Measurements from ENCODE around the gene TBCD.

The TBCD gene

DNA sequence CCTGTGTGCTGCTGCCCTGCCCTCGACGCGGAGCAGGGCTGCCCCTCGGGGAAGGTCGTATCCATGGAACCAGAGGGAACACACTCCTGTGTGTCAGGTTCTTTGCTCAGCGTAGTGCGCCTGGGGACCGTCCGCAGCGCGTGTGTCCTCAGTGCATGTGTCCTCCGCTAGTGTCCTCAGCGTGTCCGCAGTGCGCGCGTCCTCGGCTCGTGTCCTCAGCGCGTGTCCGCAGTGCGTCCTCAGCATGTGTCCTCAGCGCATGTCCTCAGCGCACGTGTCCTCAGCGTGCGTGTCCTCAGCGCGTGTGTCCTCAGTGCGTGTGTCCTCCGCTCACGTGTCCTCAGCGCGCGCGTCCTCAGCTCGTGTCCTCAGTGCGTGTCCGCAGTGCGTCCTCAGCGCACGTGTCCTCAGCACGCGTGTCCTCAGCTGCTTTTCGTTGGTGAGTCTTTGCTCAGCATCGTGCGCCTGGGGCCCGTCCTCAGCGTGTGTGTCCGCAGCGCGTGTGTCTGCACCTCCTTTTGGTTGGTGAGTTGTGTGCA is 147.2 kb downstream of the TBCD start:
- in situ Hi-C loops (cut with HindIII; ENCODE audit: low sequenced_read_pairs) = no loop called here

DNA sequence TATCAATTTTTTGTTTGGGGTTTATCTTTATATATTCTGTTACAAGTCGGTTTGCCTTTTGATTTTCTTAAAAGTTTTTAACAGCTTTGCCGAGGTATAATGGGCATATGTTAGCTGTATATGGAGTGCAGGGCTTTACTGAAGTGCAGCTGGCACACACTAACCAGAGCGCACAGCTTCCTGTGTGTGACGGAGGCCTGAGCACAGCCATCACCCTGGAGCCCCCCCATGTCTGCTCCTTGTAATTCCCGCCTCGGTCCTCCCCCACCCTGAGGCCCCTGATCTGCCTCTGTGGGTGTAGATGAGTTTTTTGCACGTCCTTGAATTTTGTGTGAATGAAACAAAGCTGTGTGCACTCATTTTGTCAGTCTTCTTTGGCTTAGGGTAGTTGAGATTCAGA is 148.1 kb downstream of the TBCD start:
- in situ Hi-C loops (cut with HindIII; ENCODE audit: low sequenced_read_pairs) = no loop called here

GRCh38 chr17:82900741-82901140 is 148.9 kb downstream of the TBCD start:
- in situ Hi-C loops (cut with HindIII; ENCODE audit: low sequenced_read_pairs) = no loop called here

GRCh38 chr17:82901356-82901755 is 149.5 kb downstream of the TBCD start:
- in situ Hi-C loops (cut with HindIII; ENCODE audit: low sequenced_read_pairs) = no loop called here

DNA sequence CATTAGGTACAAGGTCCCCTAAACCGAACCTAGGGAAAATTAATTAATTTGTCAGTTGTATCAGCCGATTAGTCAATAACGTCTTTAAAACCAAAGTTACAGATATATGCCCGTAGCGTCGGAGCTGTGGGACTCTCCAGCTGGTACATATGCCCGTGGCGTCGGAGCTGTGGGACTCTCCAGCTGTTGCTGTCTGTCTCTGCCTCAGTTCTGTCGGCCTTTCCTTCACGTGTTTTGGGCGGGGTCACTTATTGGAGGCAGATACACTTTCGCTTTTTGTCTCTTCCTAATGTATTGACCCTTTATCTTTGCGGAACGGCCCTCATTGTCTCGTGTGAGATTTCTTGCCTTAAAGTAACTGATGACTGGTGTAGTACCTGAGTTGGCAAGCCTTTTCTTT is 150.0 kb downstream of the TBCD start:
- in situ Hi-C loops (cut with HindIII; ENCODE audit: low sequenced_read_pairs) = no loop called here

DNA sequence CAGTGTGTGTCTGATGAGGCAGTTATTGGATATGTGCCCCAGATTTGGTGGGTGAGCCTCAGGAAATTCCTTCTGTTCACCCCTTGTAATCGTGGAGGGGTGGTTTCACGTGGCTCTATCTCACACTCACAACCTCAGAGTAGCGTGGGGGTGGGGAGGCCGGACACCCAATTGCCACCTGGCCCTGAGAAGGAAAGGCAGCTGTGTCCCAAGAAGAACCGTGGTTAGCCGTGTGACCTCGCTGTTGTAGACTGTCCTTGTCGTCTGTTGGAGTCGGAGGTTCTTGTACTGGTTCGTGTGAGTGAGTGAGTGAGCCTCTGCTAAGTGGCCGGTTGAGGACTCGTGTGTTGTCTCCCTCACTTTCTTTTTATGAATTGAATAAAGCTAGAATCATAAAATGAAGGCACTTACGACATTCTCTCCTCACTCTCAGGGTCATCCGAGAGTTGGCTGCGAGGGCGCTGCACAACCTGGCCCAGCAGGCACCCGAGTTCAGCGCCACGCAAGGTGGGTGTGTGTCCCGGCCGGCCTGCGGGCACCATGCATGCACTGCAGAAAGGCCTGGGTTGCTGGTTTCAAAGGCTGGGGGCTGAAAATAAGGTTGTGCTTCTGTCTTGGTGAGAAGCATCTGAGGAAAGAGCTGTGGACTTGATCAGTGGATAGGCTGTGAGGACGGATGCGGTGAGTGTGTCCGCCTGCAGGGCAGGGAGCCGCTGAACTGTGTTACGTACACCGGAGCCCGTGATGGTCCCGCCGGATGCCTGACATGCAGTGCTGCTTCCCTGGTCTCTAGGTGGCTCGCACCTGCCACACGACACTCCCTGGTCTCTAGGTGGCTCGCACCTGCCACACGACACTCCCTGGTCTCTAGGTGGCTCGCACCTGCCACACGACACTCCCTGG is 151.4 kb downstream of the TBCD start:
- in situ Hi-C loops (cut with HindIII; ENCODE audit: low sequenced_read_pairs) = no loop called here

DNA sequence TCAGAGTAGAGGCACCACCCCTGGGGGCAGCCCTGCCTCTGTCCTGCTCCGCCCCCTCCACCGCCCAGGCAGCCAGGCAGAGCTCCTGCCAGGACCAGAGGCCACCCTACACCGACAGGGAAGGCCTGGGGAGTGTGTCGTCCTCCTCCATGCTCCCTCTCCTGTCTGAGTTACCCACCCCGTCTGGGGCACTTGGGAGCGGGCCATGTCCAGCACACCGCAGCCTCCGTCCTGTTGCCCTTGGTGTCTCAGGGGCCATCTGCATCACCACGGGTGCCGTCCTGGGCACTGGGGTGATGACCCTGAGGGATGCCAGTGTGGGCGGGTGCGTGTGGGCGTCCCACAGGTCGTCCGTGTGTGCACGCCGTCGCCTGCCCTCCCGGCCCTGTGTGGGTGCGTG is 153.3 kb downstream of the TBCD start:
- in situ Hi-C loops (cut with HindIII; ENCODE audit: low sequenced_read_pairs) = no loop called here

DNA sequence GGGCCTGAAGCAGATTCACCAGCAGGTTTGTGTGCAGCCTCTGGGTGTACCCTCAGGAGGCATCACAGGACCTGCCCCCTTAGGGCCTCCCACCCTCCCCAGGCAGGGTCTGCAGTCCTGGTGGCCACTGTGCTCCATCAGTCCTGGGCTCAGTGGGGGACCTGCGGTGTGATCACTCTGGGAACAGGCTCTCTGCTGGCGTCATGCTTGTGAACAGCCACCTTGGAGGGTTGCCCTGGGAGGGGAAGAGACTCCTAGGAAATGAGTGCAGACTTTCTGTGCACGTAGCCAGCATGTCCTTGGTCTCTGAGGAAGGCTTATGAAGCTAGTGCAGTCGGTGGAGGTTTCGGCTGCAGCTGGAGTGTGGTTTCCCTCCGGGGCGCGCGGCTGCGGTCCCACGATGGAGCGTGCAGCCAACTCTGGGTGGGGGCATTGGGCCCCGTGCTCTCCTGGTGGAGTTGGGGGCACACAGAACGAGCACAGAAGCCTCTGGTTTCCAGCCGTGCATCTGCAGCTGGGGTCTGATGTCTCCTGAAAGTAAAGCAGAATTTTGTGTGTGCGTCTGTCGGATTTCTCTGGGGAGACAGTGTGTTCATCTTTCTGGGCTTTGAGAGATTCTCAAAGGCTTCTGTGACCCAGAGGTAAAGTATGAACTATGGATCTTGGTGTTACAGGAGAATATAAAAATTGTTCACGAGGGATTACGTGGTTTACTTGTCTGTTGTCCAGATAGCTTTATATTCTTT is 156.1 kb downstream of the TBCD start:
- in situ Hi-C loops (cut with HindIII; ENCODE audit: low sequenced_read_pairs) = no loop called here

DNA sequence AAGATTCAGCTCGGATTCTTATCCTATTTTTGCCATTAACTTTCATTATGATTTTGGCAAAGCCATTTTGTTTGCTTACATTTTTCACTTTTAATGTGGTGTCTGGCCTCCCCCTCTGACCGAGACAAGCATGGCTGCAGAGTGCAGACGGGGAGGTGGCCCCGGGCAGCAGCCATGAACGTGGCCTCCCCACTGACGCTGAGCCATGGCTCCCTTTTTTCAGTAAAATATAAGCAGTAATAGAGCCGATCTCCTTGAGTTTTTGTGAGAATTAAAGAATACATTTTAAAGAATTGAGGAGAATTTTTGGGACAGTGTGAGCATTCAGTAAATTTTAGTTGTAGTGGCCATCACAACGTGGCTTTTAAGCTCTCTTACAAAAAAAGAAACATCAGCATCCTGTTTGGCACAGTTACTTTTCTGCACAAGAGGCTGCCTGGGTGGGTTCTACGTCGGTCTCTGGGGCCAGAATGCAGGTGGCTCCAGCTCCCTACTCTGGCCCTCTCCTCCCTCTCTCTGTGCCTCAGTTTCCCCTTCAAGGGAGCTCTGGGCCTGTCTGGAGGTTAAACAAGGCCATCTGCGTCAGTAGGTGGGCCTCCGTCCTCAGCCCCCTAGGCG is 156.8 kb downstream of the TBCD start:
- in situ Hi-C loops (cut with HindIII; ENCODE audit: low sequenced_read_pairs) = no loop called here

GRCh38 chr17:82909322-82909904 is 157.5 kb downstream of the TBCD start:
- in situ Hi-C loops (cut with HindIII; ENCODE audit: low sequenced_read_pairs) = no loop called here

DNA sequence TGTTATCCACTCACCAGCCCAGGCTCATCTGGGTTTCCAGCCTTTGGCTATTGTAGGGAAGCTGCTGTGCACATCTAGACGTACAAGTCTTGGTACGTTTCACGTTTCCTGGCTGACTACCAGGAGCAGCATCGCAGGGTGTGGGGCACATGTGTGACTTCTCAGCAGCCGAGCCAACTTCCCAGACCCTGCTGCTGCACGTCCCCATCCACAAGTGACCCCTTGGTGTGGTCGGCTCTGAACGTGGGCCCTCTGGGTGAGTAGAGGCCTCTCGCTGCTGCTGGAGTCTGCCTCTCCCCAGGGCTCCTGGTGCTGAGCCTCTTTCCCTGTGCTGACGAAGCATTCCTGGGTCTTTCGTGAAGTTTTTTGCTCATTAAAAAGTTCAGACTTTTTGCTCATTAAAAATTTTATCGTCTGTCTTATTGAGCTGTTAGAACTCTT is 158.2 kb downstream of the TBCD start:
- in situ Hi-C loops (cut with HindIII; ENCODE audit: low sequenced_read_pairs) = no loop called here

GRCh38 chr17:82910770-82911169 is 158.9 kb downstream of the TBCD start:
- in situ Hi-C loops (cut with HindIII; ENCODE audit: low sequenced_read_pairs) = no loop called here

DNA sequence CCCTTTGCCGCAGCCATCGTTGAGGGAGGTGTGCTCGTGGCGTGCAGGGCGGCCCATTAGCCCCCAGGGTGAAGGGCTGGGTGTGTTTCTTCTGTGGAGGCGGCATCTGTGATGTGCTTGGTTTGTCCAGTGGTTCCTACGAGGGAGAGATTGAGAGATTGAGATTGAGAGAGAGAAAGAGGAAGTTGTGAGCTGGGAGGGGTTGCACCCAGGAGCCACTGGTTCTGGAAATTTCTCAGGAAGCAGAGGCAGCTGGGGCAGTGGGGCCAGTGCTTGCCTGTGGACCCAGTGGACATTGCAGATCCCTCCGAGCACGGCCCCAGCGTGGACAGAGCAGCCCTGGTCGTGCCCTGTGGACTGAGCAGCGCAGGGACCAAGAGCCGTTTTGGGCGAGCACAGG is 160.0 kb downstream of the TBCD start:
- in situ Hi-C loops (cut with HindIII; ENCODE audit: low sequenced_read_pairs) = no loop called here

GRCh38 chr17:82912484-82913089 is 160.7 kb downstream of the TBCD start:
- in situ Hi-C loops (cut with HindIII; ENCODE audit: low sequenced_read_pairs) = no loop called here

DNA sequence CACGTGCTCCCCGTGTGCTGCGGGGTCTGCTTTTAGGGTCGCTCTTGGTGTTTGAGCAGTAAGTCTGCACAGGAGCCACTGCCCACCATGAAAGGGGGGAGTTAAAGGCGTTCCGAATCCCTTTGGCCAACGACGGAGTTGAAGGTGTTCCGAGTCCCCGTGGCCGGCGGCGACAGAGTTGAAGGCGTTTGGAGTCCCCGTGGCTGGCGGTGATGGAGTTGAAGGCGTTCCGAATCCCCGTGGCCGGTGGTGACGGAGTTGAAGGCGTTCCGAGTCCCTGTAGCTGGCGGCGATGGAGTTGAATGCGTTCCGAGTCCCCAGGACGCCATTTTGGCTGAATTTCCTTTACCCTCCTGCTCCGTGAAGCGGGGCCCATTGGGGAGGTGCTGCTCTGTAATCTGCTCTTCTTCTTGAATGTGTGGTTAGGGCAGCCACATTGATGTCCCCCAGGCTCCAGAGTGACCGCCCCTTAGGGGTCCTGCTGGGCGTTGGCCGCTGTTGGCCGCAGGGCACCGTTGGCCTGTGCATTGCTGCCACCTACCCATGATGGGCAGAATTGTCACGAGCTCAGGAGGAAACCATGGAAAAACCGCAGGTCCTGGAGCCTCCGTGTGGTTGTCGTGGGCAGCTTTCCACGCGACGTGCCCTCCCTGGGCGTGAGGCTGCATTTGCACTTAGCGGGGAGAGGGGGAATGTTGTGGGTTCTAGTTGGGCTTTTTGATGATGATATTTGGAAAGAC is 161.6 kb downstream of the TBCD start:
- in situ Hi-C loops (cut with HindIII; ENCODE audit: low sequenced_read_pairs) = no loop called here

- in situ Hi-C loops (cut with HindIII; ENCODE audit: low sequenced_read_pairs) = no loop called here
These were observed 162.5 kb downstream of the TBCD start for GRCh38 chr17:82914375-82914774.

DNA sequence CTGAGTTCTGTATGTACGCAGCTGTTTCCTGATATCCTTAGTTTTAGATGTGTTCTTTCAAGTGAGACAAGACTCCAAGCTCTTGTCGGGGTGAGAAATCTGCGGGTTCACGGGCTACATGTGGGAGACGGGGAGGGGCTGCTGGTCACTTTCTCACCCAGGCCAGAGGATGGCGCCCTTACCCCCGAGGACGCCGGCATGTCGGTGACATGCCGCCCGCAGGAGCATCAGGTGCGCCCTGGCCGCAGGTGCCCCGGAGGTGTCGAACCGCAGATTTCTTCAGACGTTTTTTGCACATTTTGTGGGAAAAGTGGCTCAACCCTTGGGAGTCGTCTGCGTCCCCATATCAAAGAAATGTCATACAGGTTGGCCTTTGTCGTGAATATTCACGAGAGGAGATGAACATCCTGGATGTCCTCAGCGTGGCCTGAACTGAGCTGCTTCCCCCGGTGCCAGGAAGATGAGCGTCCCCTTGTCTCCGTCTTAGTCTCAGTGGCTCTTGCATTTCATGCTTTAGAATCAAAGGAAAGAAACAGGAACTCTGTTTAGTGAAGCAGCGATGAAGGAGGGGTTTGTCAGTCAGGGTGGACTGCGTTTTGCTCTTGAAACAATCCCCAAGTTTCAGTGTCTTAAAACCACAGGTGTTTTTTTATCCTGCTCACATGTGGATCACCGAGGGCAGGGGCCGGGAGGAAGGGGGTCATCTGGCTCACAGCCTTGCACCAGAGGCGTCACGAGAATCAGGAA is 163.3 kb downstream of the TBCD start:
- in situ Hi-C loops (cut with HindIII; ENCODE audit: low sequenced_read_pairs) = no loop called here

GRCh38 chr17:82915757-82916027 is 163.8 kb downstream of the TBCD start:
- in situ Hi-C loops (cut with HindIII; ENCODE audit: low sequenced_read_pairs) = no loop called here

DNA sequence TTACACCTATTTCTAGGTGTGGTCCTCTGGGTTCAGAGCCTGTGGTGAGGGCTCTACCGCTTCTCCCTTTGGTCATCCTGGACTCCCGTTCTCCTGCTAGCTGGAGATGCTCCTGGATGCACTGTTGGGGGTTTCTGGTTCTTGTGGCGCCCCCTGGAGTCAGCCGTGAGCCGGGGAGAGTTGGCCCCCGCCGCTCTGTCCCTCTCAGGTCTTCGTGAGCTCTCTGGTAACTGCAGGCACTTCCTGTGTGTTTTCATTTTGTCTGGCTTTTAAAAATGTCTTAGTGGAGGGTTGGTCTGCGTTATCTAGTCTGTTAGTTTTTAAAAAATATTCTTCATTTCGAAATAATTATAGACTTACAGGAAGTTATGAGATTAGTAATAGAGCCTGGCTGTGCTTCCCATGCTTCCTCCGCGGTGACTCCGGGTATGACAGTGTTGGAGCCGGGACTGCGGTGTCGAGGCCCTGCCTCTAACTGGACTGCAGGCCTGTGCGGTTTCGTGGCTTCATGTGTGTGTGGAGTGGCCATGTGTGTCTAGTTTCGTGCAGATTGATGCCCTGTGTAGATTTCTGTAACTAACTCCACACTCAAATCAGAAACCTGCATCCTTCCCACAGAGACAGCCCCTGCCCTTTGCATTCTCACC is 166.0 kb downstream of the TBCD start:
- in situ Hi-C loops (cut with HindIII; ENCODE audit: low sequenced_read_pairs) = no loop called here

All from DLD1 (cell line).